HG02588 (cell line): ENCODE results near the gene SENP7.
A peak's percentile ranks its signal among the peaks of the same experiment; 100 is the strongest.
"Not testable (repeated sequence)": the region's sequence is repeated elsewhere in the genome, so short reads cannot be mapped to it uniquely, and the experiment has no call there.

ENCODE experiments used
- ATAC-seq: cut with Tn5 transposase; IDR thresholded peaks from one replicate; pipeline ENCODE4 v1.9.1; 2021; ENCODE audit warnings: mild to moderate bottlenecking, moderate library complexity; ENCODE audit not compliant: unreplicated experiment

The SENP7 gene

DNA sequence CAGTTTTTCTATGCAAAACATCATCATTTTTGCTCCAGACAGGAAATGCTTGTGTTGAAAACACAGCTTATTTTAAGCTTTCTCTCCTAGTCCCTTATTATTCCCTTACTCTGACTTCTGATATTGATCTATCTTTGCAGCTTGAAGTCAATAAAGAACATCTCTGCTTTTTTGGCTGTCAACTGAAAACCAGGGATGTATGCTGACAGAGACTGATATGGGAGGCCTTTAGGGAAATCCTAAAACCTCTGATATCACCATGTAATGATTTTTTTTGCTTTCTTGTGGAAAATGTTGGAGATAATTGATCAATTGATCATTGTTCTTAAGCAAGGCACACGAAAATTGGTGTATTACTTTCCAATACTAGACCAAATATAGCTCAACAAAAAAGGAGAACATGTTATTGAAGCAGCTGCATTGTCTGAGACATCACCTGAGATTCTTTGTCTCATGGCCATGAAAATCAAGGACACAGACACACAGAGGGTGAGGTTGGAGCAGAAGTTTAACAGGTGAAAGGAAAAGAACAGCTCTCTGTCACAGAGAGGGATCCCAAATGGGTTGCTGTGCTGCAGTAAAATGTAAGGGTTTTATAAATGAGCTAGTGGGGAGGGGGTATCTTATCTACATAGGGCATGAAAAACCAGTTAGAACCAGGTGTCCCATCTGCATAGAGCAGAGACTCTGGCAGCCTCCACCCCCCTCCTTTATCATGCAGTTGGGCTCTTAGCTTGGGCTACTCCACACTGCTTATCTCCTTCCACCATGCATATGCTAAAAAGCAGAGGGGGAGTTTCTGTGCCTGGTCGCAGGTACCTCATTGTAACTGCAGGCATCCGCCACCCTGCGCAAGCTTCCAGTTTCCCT is 17.0 kb upstream of the SENP7 start:
- ATAC-seq: no peak

- ATAC-seq: no peak
These were observed 14.9 kb upstream of the SENP7 start for GRCh38 chr3:101527906-101528305.

- no peak for ATAC-seq
These were observed 14.4 kb upstream of the SENP7 start for GRCh38 chr3:101527441-101527840.

DNA sequence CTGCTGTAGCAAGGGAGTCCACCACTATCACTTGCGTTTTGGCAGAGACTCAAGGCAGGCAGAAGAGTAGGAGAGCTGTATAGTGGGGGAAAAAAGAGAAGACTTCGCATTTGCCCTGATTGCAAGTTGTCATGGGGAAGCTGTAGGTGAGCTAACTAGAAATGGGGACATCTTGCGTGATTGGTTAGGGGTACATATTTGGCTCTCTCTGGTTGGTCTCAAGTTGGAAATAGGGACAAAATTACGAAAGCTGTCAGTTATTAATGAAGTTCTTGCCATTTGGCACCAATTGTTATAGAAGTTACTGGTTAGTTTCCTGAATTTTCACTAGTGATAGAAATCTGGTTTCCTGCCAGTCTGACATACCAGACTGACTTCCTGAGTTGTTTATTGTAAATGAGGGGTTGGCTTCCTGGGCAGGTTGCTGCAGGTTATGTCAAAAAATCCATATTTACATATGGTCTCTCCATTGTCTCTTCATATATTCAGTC is 8.2 kb upstream of the SENP7 start:
- ATAC-seq: no peak

- ATAC-seq: no peak
These were observed 6.8 kb upstream of the SENP7 start for GRCh38 chr3:101519685-101520365.

DNA sequence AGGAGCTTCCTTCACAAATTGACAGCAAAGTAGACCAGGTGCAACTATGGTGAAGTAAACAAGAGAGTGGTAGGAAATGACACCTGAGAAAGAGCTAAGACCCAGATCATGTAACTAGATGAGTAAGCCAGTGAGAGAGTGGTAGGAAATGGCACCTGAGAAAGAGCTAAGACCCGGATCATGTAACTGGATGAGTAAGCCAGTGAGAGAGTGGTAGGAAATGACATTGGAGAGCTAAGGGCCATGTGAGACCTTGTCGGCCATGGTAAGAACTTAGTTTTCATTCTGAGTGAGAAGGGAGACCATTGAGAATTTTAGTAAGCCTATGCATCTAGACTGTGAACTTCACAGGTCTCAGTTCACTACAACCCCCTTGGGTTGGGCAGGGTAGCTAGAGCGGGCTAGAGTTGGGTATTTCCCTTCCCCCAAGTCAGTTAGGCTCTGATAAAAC is 5.4 kb upstream of the SENP7 start:
- ATAC-seq: peak; percentile 99

GRCh38 chr3:101513419-101513986 is 491 bp upstream of the SENP7 start:
- ATAC-seq: peak; percentile 34

GRCh38 chr3:101512396-101512645 is 691 bp downstream of the SENP7 start:
- ATAC-seq: peak; percentile 27

GRCh38 chr3:101509811-101510210 is 3.2 kb downstream of the SENP7 start:
- no peak for ATAC-seq

GRCh38 chr3:101509281-101509680 is 3.7 kb downstream of the SENP7 start:
- ATAC-seq: no peak

DNA sequence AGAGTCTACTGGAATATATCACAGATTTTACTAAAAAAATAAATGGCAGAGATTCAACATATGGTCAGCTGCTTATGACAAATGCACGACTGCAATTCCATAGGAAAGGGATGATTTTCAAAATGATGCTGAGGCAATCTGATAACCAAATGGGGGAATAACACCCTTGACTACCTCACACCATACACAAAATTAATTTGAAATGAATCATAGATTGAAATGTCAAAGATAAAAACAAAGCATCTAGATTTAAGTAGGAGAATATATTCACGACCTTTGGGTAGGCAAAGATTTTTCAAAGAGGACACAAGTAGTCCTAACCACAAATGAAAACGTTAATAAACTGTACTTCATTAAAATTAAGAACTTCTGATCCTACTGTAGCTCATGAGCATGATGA is 11.2 kb downstream of the SENP7 start:
- no peak for ATAC-seq

- no peak for ATAC-seq
These were observed 12.8 kb downstream of the SENP7 start for GRCh38 chr3:101500208-101500607.

GRCh38 chr3:101497803-101498202 is 15.2 kb downstream of the SENP7 start:
- no peak for ATAC-seq

DNA sequence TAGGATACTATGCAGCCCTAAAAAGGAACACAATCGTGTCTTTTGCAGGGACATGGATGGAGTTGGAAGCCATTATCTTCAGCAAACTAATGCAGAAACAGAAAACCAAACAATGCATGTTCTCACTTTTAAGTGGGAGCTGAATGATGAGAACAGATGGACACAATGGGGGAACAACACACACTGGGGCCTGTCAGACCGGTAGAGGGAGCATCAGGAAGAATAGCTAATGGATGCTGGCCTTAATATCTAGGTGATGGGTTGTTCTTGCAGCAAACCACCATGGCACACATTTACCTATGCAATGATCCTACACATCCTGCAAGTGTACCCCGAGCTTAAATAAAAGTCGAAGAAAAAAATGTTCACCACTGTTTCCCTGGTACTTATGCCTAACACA is 17.5 kb downstream of the SENP7 start:
- ATAC-seq: no peak

DNA sequence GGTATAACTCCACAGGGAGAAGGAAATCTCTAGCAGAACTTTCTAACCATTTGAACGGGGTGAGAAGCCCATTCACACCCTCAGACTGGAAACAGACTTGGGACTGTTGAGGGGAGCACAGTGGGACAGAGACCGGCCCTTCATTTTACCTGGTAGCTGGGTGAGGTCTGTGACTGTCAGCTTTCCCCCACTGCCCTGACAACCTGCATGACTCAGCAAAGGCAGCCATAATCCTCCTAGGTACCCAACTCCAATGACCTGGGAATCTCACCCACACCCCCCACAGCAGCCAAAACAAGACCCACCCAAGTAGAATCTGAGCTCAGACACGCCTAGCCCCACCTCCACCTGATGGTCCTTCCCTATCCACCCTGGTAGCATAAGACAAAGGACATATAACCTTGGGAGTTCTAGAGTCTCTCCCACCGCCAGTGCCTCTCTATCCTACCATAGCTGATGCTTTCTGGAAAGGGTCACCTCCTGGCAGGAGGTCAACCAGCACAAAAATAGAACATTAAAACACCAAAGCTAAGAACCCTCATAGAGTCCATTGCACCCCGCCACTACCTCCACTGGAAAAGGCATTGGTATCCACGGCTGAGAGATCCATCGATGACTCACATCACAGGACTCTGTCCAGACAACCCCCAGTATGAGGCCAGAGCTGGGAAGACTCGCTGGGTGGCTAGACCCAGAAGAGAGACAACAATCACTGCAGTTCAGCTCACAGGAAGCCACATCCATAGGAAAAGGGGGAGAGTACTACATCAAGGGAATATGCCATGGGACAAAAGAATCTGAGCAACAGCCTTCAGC is 28.0 kb downstream of the SENP7 start:
- ATAC-seq: no peak

GRCh38 chr3:101478980-101479379 is 34.0 kb downstream of the SENP7 start:
- no peak for ATAC-seq

DNA sequence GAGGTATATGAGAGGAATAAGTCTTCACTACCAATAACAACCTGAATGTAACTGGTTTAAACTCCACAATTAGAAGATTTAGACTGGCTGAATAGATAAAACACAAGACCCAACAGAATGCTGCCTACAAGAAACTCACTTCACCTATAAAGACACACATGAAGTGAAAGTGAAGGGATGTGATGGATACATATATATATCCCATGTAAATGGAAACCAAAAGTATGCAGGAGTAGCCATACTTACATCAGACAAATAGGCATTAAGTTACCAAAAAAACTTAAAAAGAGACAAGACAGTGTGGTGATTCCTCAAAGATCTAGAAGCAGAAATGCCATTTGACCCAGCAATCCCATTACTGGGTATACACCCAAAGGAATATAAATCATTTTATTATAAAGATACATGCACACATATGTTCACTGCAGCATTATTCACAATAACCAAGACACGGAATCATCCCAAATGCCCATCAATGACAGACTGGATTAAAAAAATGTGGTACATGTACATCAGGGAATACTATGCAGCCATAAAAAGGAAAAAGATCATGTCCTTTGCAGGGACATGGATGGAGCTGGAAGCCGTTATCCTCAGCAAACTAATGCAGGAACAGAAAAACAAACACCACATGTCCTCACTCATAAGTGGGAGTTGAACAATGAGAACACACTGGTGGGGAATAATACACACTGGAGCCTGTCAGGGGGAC is 38.0 kb downstream of the SENP7 start:
- not testable (repeated sequence) for ATAC-seq

GRCh38 chr3:101468676-101469075 is 44.3 kb downstream of the SENP7 start:
- ATAC-seq: not testable (repeated sequence)

- ATAC-seq: not testable (repeated sequence)
These were observed 45.7 kb downstream of the SENP7 start for GRCh38 chr3:101467310-101467663.

DNA sequence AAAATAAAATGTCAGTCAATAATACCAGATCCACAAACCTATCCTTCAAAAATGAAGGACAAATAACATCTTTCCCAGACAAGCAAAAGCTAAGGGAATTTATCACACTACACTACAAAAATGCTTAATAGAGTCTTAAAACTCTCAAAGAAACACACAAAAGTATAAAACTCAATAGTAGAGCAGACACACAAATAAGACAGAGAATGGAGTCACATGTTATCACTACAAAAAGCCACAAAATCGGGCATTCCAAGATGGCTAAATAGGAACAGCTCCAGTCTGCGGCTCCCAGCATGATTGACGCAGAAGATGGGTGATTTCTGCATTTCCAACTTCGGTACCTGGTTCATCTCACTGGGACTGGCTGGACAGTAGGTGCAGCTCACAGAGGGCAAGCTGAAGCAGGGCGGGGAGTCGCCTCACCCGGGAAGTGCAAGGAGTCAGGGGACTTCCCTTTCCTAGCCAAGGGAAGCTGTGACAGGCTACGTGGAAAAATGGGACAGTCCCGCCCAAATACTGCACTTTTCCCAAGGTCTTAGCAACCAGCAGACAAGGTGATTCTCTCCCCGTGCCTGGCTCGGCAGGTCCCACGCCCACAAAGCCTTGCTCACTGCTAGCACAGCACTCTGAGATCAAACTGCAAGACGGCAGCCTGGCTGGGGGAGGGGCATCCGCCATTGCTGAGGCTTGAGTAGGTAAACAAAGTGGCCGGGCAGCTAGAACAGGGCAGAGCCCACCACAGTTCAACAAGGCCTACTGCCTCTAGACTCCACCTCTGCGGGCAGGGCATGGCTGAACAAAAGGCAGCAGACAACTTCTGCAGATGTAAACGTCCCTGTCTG is 46.3 kb downstream of the SENP7 start:
- ATAC-seq: no peak
